HepG2 (cell line): ENCODE data around the gene BTBD7. TPM values are rescaled to one million over a fixed set of nuclear protein-coding genes. Genes with fewer than 3 reads are reported as not detected.

ENCODE experiments used
- CBX5 ChIP-seq: sonication (generic); formaldehyde crosslinking; IDR thresholded peaks from 2 replicates; pipeline ENCODE4 v1.4.0; 2020; ENCODE audit warnings: missing genetic modification reagents, borderline replicate concordance
- SALL2 ChIP-seq: sonication (generic); formaldehyde crosslinking; IDR thresholded peaks from 2 replicates; pipeline ENCODE4 v1.8.1; 2023; ENCODE audit warnings: mild to moderate bottlenecking, missing genetic modification reagents, inconsistent platforms
- ZBTB4 ChIP-seq: sonication (generic); formaldehyde crosslinking; IDR thresholded peaks from 2 replicates; pipeline ENCODE4 v1.4.0; 2020; ENCODE audit warnings: missing genetic modification reagents, mild to moderate bottlenecking, borderline replicate concordance
- ZNF264 ChIP-seq: sonication (generic); formaldehyde crosslinking; IDR thresholded peaks from 2 replicates; pipeline ENCODE4 v1.4.0; 2020; ENCODE audit warnings: missing genetic modification reagents
- ZNF281 ChIP-seq: sonication (generic); formaldehyde crosslinking; IDR thresholded peaks from 2 replicates; pipeline ENCODE4 v1.4.0; 2020; ENCODE audit warnings: missing genetic modification reagents, borderline replicate concordance
- ZNF329 ChIP-seq: sonication (generic); formaldehyde crosslinking; IDR thresholded peaks from 2 replicates; pipeline ENCODE4 v1.9.0; 2021; ENCODE audit warnings: low read depth, mild to moderate bottlenecking, missing genetic modification reagents
- ZNF451 ChIP-seq: sonication (generic); formaldehyde crosslinking; IDR thresholded peaks from 2 replicates; pipeline ENCODE4 v1.5.0; 2020; ENCODE audit warnings: mild to moderate bottlenecking, missing genetic modification reagents
- ZNF530 ChIP-seq: sonication (generic); formaldehyde crosslinking; IDR thresholded peaks from 2 replicates; pipeline ENCODE4 v1.5.0; 2020; ENCODE audit warnings: low read depth, mild to moderate bottlenecking, missing genetic modification reagents
- ZNF549 ChIP-seq: sonication (generic); formaldehyde crosslinking; IDR thresholded peaks from 2 replicates; pipeline ENCODE4 v1.5.0; 2020; ENCODE audit warnings: missing genetic modification reagents
- ZNF704 ChIP-seq: sonication (generic); formaldehyde crosslinking; IDR thresholded peaks from 2 replicates; pipeline ENCODE4 v1.8.1; 2023; ENCODE audit warnings: mild to moderate bottlenecking, inconsistent platforms, moderate library complexity, missing genetic modification reagents, borderline replicate concordance
- ZNF724P ChIP-seq: sonication (generic); formaldehyde crosslinking; IDR thresholded peaks from 2 replicates; pipeline ENCODE4 v1.8.0; 2022; ENCODE audit warnings: missing genetic modification reagents, borderline replicate concordance
- ZNF879 ChIP-seq: sonication (generic); formaldehyde crosslinking; IDR thresholded peaks from 2 replicates; pipeline ENCODE4 v1.8.1; 2023; ENCODE audit warnings: missing genetic modification reagents
- ZSCAN20 ChIP-seq: sonication (generic); formaldehyde crosslinking; IDR thresholded peaks from 2 replicates; pipeline ENCODE4 v1.4.0; 2020; ENCODE audit warnings: missing genetic modification reagents, mild to moderate bottlenecking, borderline replicate concordance
- polyA plus RNA-seq, 8 experiments: library from polyadenylated mRNA; depleted of rRNA in 3 of 8; stranded (reverse) in 7 of 8; unstranded in 1 of 8; fragments of >200 nt; fragmentation: Illumina TruSeq in 4 of 8; extraction: Trizol in 4 of 8; gene quantifications; 2 replicates each; pipeline versions ENCODE4 v1.2.1 to v1.2.3, GENCODE V29; 2011 to 2016; ENCODE audit warnings: low read depth in 4 of 8, missing spikeins in 1 of 8, mixed read lengths in 1 of 8; ENCODE audit not compliant: insufficient read depth in 1 of 8
- total RNA-seq, 5 experiments: library from RNA; depleted of rRNA; stranded (reverse); fragments of >200 nt; fragmentation: Illumina TruSeq; extraction: Trizol; gene quantifications; 2 replicates each; pipeline ENCODE4 v1.2.3, GENCODE V29; 2016; ENCODE audit warnings: low read depth in 1 of 5
- TF ChIP-seq, protein P1 (sequence below): sonication (generic); formaldehyde crosslinking; IDR thresholded peaks from 2 replicates; pipeline ENCODE4 v1.8.0; 2022; ENCODE audit warnings: mild to moderate bottlenecking, missing genetic modification reagents, borderline replicate concordance
- TF ChIP-seq, protein P2 (sequence below): IDR thresholded peaks from 2 replicates; pipeline ENCODE4 v1.6.1; 2018; ENCODE audit warnings: missing genetic modification reagents
- TF ChIP-seq, protein P3 (sequence below): IDR thresholded peaks from 2 replicates; pipeline ENCODE4 v1.6.1; 2016; ENCODE audit warnings: missing compliant biosample characterization, missing genetic modification reagents, borderline replicate concordance

Gene BTBD7
- total and polyA plus RNA-seq, 2 of the 13 experiments (the other 11 are each of a cell fraction or from before 2014, with no cell fraction given), result 11.6 to 15.2 TPM

GRCh38 chr14:93332853-93333630 lies at the start of gene BTBD7 (continued):
- 0 out of 2 replicates have a peak, but pooled peaks have one; percentile 30 for TF ChIP-seq ZNF264 (CRISPR knock-in tag)
- peak; percentile 84; the same call in 1 of the 2 replicates for TF ChIP-seq ZSCAN20 (CRISPR knock-in tag)
- peak; percentile 89 for TF ChIP-seq ZNF724P
- TF ChIP-seq ZNF329 (CRISPR knock-in tag), result peak; percentile 67; the same call in 1 of the 2 replicates
- TF ChIP-seq CBX5, result no peak
- TF ChIP-seq ZNF281 (CRISPR knock-in tag), result peak; percentile 59; the same call in 1 of the 2 replicates
- TF ChIP-seq ZNF704 (CRISPR knock-in tag), result peak; percentile 61; the same call in 1 of the 2 replicates
- TF ChIP-seq, protein P1, sequence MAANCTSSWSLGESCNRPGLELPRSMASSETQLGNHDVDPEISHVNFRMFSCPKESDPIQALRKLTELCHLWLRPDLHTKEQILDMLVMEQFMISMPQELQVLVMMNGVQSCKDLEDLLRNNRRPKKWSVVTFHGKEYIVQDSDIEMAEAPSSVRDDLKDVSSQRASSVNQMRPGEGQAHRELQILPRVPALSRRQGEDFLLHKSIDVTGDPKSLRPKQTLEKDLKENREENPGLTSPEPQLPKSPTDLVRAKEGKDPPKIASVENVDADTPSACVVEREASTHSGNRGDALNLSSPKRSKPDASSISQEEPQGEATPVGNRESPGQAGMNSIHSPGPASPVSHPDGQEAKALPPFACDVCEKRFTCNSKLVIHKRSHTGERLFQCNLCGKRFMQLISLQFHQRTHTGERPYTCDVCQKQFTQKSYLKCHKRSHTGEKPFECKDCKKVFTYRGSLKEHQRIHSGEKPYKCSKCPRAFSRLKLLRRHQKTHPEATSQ (CRISPR knock-in tag), result peak; percentile 65; the same call in 1 of the 2 replicates
- TF ChIP-seq ZBTB4, result peak; percentile 44; the same call in 1 of the 2 replicates
- TF ChIP-seq, protein P2, sequence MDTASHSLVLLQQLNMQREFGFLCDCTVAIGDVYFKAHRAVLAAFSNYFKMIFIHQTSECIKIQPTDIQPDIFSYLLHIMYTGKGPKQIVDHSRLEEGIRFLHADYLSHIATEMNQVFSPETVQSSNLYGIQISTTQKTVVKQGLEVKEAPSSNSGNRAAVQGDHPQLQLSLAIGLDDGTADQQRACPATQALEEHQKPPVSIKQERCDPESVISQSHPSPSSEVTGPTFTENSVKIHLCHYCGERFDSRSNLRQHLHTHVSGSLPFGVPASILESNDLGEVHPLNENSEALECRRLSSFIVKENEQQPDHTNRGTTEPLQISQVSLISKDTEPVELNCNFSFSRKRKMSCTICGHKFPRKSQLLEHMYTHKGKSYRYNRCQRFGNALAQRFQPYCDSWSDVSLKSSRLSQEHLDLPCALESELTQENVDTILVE, result peak; percentile 52; the same call in 1 of the 2 replicates
- TF ChIP-seq ZNF530 (CRISPR knock-in tag), result no peak
- TF ChIP-seq, protein P3, sequence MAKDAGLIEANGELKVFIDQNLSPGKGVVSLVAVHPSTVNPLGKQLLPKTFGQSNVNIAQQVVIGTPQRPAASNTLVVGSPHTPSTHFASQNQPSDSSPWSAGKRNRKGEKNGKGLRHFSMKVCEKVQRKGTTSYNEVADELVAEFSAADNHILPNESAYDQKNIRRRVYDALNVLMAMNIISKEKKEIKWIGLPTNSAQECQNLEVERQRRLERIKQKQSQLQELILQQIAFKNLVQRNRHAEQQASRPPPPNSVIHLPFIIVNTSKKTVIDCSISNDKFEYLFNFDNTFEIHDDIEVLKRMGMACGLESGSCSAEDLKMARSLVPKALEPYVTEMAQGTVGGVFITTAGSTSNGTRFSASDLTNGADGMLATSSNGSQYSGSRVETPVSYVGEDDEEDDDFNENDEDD (CRISPR knock-in tag), result peak; percentile 93; the same call in 1 of the 2 replicates
- no peak for TF ChIP-seq ZNF879 (CRISPR knock-in tag)
- peak; percentile 88; the same call in 1 of the 2 replicates for TF ChIP-seq ZNF451 (CRISPR knock-in tag)
- 0 out of 2 replicates have a peak, but pooled peaks have one; percentile 33 for TF ChIP-seq ZNF549 (CRISPR knock-in tag)
- TF ChIP-seq SALL2, result peak; percentile 93
